ENCODE data around the gene EXTL1. TPM values are rescaled to one million over a fixed set of nuclear protein-coding genes. Genes with fewer than 3 reads are reported as not detected.

Gene EXTL1
- total RNA-seq, 1 donor from 2014 or later, result 2.6 TPM

GRCh38 chr1:26067432-26067911 is 45.9 kb downstream of the EXTL1 start, which contains the start of gene TRIM63:
Gene TRIM63 (minus strand): TSS chr1:26067630. CDS start chr1:26067494, 136 bp downstream.
- no peak within 1 kb of the TSS for H3K27ac Mint-ChIP-seq (ENCODE audit: unreplicated experiment)

GRCh38 chr1:26069941-26070295 is 48.3 kb downstream of the EXTL1 start:
- H3K27ac Mint-ChIP-seq (ENCODE audit: unreplicated experiment), result no peak overlapping the region
- DNase-seq, result no peak
- H3K27me3 Mint-ChIP-seq (ENCODE audit: unreplicated experiment), result peaks cover 4% of the 10 kb centered on the region
- H3K4me3 Mint-ChIP-seq (ENCODE audit: unreplicated experiment), result no peak overlapping the region
- H3K4me1 Mint-ChIP-seq (ENCODE audit: low read depth, unreplicated experiment), result peaks cover 2% of the 10 kb centered on the region
- no peak for TF ChIP-seq CTCF (IDR thresholded peaks at IDR 0.05; ENCODE audit: partially characterized antibody, unreplicated experiment)
- no peaks in the 10 kb centered on the region for H3K36me3 Mint-ChIP-seq (ENCODE audit: unreplicated experiment)
- H3K9me3 Mint-ChIP-seq (ENCODE audit: unreplicated experiment), result peaks cover 1% of the 10 kb centered on the region

More at GRCh38 chr1:26067432-26067911, 45.9 kb downstream of the EXTL1 start, which contains the start of gene TRIM63:
- Mint-ChIP-seq H3K36me3 (ENCODE audit: unreplicated experiment) (no peaks in the 10 kb centered on the region), H3K27me3 (ENCODE audit: unreplicated experiment) (peaks cover 6% of the 10 kb centered on the region), H3K9me3 (ENCODE audit: unreplicated experiment) (peaks cover 3% of the 10 kb centered on the region), H3K4me3 (ENCODE audit: unreplicated experiment) (no peak within 1 kb of the TSS), H3K4me1 (ENCODE audit: low read depth, unreplicated experiment) (peaks cover 2% of the 10 kb centered on the region)
- no peak for DNase-seq
- TF ChIP-seq CTCF (IDR thresholded peaks at IDR 0.05; ENCODE audit: partially characterized antibody, unreplicated experiment), result no peak

- Mint-ChIP-seq H3K4me1 (ENCODE audit: low read depth, unreplicated experiment) (peaks cover 2% of the 10 kb centered on the region), H3K27me3 (ENCODE audit: unreplicated experiment) (peaks cover 4% of the 10 kb centered on the region), H3K9me3 (ENCODE audit: unreplicated experiment) (peaks cover 1% of the 10 kb centered on the region), H3K27ac (ENCODE audit: unreplicated experiment) (no peak overlapping the region), H3K4me3 (ENCODE audit: unreplicated experiment) (no peak overlapping the region), H3K36me3 (ENCODE audit: unreplicated experiment) (no peaks in the 10 kb centered on the region)
- TF ChIP-seq CTCF (IDR thresholded peaks at IDR 0.05; ENCODE audit: partially characterized antibody, unreplicated experiment), result no peak
- no peak for DNase-seq
Observed at GRCh38 chr1:26070296-26070962, 48.9 kb downstream of the EXTL1 start.

- peaks cover 1% of the 10 kb centered on the region for H3K9me3 Mint-ChIP-seq (ENCODE audit: unreplicated experiment)
- H3K4me1 Mint-ChIP-seq (ENCODE audit: low read depth, unreplicated experiment), result peaks cover 2% of the 10 kb centered on the region
- H3K4me3 Mint-ChIP-seq (ENCODE audit: unreplicated experiment), result no peak overlapping the region
- peaks cover 4% of the 10 kb centered on the region for H3K27me3 Mint-ChIP-seq (ENCODE audit: unreplicated experiment)
- TF ChIP-seq CTCF (IDR thresholded peaks at IDR 0.05; ENCODE audit: partially characterized antibody, unreplicated experiment), result no peak
- no peak for DNase-seq
- H3K36me3 Mint-ChIP-seq (ENCODE audit: unreplicated experiment), result no peaks in the 10 kb centered on the region
- H3K27ac Mint-ChIP-seq (ENCODE audit: unreplicated experiment), result no peak overlapping the region
Observed at GRCh38 chr1:26070963-26071342, 49.4 kb downstream of the EXTL1 start.

- peaks cover 1% of the 10 kb centered on the region for H3K9me3 Mint-ChIP-seq (ENCODE audit: unreplicated experiment)
- H3K27ac Mint-ChIP-seq (ENCODE audit: unreplicated experiment), result no peak overlapping the region
- no peak for DNase-seq
- H3K4me1 Mint-ChIP-seq (ENCODE audit: low read depth, unreplicated experiment), result peaks cover 2% of the 10 kb centered on the region
- no peak overlapping the region for H3K4me3 Mint-ChIP-seq (ENCODE audit: unreplicated experiment)
- H3K27me3 Mint-ChIP-seq (ENCODE audit: unreplicated experiment), result peaks cover 7% of the 10 kb centered on the region
- no peaks in the 10 kb centered on the region for H3K36me3 Mint-ChIP-seq (ENCODE audit: unreplicated experiment)
- TF ChIP-seq CTCF (IDR thresholded peaks at IDR 0.05; ENCODE audit: partially characterized antibody, unreplicated experiment), result no peak
Observed at GRCh38 chr1:26072305-26072704, 50.7 kb downstream of the EXTL1 start.

Data from glutamatergic neuron (in vitro differentiated cells).